ENCODE results near the gene C10orf95. TPM values are rescaled to one million over a fixed set of nuclear protein-coding genes. Genes with fewer than 3 reads are reported as not detected.
"Not testable (repeated sequence)": the region's sequence is repeated elsewhere in the genome, so short reads cannot be mapped to it uniquely, and the experiment has no call there.

The C10orf95 gene
- total and polyA plus RNA-seq, 10 donors, result 0.06 to 0.77 (median 0.33) TPM; not detected in 3

GRCh38 chr10:102458656-102459055 lies 7.3 kb upstream of the C10orf95 start:
- Histone ChIP-seq H3K4me1 (peaks cover 8 to 68% (median 33%) of the 10 kb centered on the region in 6 donors), H3K4me3 (no peak overlapping the region), H3K9me3 (no peaks in the 10 kb centered on the region), H3K36me3 (peaks cover 0 to 24% (median 8%) of the 10 kb centered on the region in 6 donors), H3K27ac (no peak overlapping the region), H3K27me3 (replicated peaks in 1 of 7) (no peaks in the 10 kb centered on the region)
- whole genome bisulfite sequencing, 5 donors, result 76 to 88% (median 83%) methylated on average over 4 of the region's 4 CpGs
- TF ChIP-seq POLR2A (IDR thresholded peaks at IDR 0.05) (no peak), CTCF (IDR thresholded peaks at IDR 0.05 in 8 of 11, conservative IDR thresholded peaks at IDR 0.05 in 3 of 11) (no peak), POLR2AphosphoS5 (IDR thresholded peaks at IDR 0.05) (no peak)
- intact Hi-C loops (cut with DNase I; ENCODE audit: low total_unique reads), result no loop called here
- DNase-seq, result no peak

GRCh38 chr10:102457591-102458150 lies 6.3 kb upstream of the C10orf95 start:
- H3K9me3 ChIP-seq, result no peaks in the 10 kb centered on the region
- no peaks in the 10 kb centered on the region for H3K27me3 ChIP-seq (replicated peaks in 1 of 7)
- DNase-seq, result no peak
- H3K4me1 ChIP-seq, result peaks cover 8 to 68% (median 35%) of the 10 kb centered on the region in 6 donors
- intact Hi-C loops (cut with DNase I; ENCODE audit: low total_unique reads), result no loop called here
- TF ChIP-seq POLR2A (IDR thresholded peaks at IDR 0.05) (no peak), POLR2AphosphoS5 (IDR thresholded peaks at IDR 0.05) (peak in 1 of 3 donors; percentile 22), CTCF (IDR thresholded peaks at IDR 0.05 in 8 of 11, conservative IDR thresholded peaks at IDR 0.05 in 3 of 11) (no peak)
- peaks cover 0 to 30% (median 8%) of the 10 kb centered on the region in 6 donors for H3K36me3 ChIP-seq
- H3K4me3 ChIP-seq, result no peak overlapping the region
- H3K27ac ChIP-seq, result no peak overlapping the region
- 79 to 94% (median 86%) methylated on average over 9 of the region's 9 CpGs for WGBS, 5 donors

- no peaks in the 10 kb centered on the region for H3K27me3 ChIP-seq (replicated peaks in 1 of 7)
- no peaks in the 10 kb centered on the region for H3K9me3 ChIP-seq
- DNase-seq, result no peak
- peaks cover 8 to 68% (median 34%) of the 10 kb centered on the region in 6 donors for H3K4me1 ChIP-seq
- intact Hi-C loops (cut with DNase I; ENCODE audit: low total_unique reads), result no loop called here
- H3K27ac ChIP-seq, result peak overlapping the region in 3 of 8 donors; percentile 37 to 93 (median 57)
- no peak overlapping the region for H3K4me3 ChIP-seq
- peaks cover 0 to 37% (median 8%) of the 10 kb centered on the region in 6 donors for H3K36me3 ChIP-seq
- 64 to 89% (median 84%) methylated on average over 7 of the region's 7 CpGs for WGBS, 5 donors
- TF ChIP-seq POLR2AphosphoS5 (IDR thresholded peaks at IDR 0.05) (peak in 1 of 3 donors; percentile 21), CTCF (IDR thresholded peaks at IDR 0.05 in 8 of 11, conservative IDR thresholded peaks at IDR 0.05 in 3 of 11) (no peak), POLR2A (IDR thresholded peaks at IDR 0.05) (no peak)
Measured at GRCh38 chr10:102455893-102456471, 4.6 kb upstream of the C10orf95 start.

GRCh38 chr10:102454662-102455487 lies 3.5 kb upstream of the C10orf95 start:
- H3K4me3 ChIP-seq; DNase-seq; H3K27me3 ChIP-seq (replicated peaks in 1 of 7); intact Hi-C loops (cut with DNase I; ENCODE audit: low total_unique reads); H3K9me3 ChIP-seq: not testable (repeated sequence)
- H3K36me3 ChIP-seq, result peaks cover 0 to 37% (median 8%) of the 10 kb centered on the region in 6 donors
- 55 to 82% (median 71%) methylated on average over 13 of the region's 13 CpGs for WGBS, 5 donors
- peaks cover 8 to 66% (median 29%) of the 10 kb centered on the region in 6 donors for H3K4me1 ChIP-seq
- peak overlapping the region in 4 of 8 donors; percentile 7 to 93 (median 64) for H3K27ac ChIP-seq

Measured in spleen (tissue), 11 donors.